Retinal pigment epithelial cell (primary cell): ENCODE results near the gene PPARG.

ENCODE experiments used
- DNase-seq: peaks from one replicate; pipeline ENCODE4 v3.0.0-alpha.2; 2010; ENCODE audit warnings: low read depth
- H3K4me3 ChIP-seq: 2 replicates; pipeline ENCODE4 v1.5.1; 2011; ENCODE audit warnings: mild to moderate bottlenecking, low read length, control low read depth, moderate library complexity
- TF ChIP-seq, protein P1 (sequence below): conservative IDR thresholded peaks from 2 replicates; pipeline ENCODE4 v1.5.1; 2011; ENCODE audit warnings: low read depth, low read length, control low read depth, inconsistent platforms

The PPARG gene

GRCh38 chr3:12321015-12321414, 32.1 kb downstream of the PPARG start:
- no peak for DNase-seq
- TF ChIP-seq, protein P1, sequence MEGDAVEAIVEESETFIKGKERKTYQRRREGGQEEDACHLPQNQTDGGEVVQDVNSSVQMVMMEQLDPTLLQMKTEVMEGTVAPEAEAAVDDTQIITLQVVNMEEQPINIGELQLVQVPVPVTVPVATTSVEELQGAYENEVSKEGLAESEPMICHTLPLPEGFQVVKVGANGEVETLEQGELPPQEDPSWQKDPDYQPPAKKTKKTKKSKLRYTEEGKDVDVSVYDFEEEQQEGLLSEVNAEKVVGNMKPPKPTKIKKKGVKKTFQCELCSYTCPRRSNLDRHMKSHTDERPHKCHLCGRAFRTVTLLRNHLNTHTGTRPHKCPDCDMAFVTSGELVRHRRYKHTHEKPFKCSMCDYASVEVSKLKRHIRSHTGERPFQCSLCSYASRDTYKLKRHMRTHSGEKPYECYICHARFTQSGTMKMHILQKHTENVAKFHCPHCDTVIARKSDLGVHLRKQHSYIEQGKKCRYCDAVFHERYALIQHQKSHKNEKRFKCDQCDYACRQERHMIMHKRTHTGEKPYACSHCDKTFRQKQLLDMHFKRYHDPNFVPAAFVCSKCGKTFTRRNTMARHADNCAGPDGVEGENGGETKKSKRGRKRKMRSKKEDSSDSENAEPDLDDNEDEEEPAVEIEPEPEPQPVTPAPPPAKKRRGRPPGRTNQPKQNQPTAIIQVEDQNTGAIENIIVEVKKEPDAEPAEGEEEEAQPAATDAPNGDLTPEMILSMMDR, result no peak
- no peak overlapping the region for H3K4me3 ChIP-seq

- H3K4me3 ChIP-seq, result no peak overlapping the region
- TF ChIP-seq, protein P1, result no peak
- no peak for DNase-seq
Observed at GRCh38 chr3:12323237-12323636, 34.4 kb downstream of the PPARG start.

- no peak for DNase-seq
- TF ChIP-seq, protein P1, result no peak
- H3K4me3 ChIP-seq, result no peak overlapping the region
Observed at GRCh38 chr3:12325586-12326515, 37.0 kb downstream of the PPARG start.

DNA sequence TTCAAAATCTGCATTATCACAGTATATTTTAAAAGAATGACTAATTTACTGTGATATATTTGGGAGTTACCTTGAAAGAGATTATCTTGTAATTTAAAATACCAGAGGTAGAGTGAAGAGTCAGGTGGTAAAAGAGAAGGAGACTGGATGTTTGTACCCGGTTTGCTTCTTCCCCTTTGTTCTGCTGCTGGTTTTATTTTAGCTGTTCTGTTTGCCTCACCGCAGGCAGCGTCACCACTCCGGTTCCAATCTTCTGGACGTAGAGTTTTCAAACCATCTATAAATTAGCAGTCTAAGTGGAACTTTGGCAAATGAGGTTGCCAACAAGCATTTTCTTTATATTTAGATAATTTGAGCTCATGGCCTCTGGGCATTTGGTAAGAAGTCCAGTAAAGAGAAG, 38.2 kb downstream of the PPARG start:
- DNase-seq, result no peak
- TF ChIP-seq, protein P1, result no peak

DNA sequence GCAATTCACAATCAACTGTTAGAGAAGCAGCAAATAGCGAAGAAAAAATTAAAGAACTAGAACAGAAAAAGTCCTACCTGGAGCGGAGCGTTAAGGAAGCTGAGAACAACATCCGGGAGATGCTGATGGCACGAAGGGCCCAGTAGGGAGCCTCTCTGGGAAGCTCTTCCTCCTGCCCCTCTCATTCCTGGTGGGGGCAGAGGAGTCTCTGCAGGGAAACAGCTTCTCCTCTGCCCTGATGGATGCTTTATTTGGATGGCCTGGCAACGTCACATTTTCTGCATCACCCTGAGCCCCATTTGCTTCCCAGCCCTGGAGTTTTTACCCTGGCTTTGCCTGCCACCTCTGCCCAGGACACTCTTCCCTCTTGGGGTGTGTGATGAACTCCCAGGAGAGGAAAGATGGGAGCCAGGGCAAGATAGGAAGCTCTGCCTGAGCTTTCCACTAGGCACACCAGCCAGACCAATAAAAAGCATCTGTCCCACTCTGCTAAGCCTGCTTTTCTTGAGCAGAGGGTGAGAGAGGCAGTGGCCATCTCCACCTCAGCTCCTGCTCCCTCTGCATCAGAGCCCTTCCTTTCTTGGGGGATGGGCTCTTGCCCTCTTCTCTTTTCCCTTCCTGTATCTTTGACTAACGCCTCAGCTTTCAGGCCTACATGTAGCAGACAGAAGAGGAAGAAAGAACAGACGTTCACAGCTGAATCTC, 39.4 kb downstream of the PPARG start:
- no peak for DNase-seq
- TF ChIP-seq, protein P1, result no peak
- no peak overlapping the region for H3K4me3 ChIP-seq

More for the DNA sequence above, 38.2 kb downstream of the PPARG start:
- no peak overlapping the region for H3K4me3 ChIP-seq

DNA sequence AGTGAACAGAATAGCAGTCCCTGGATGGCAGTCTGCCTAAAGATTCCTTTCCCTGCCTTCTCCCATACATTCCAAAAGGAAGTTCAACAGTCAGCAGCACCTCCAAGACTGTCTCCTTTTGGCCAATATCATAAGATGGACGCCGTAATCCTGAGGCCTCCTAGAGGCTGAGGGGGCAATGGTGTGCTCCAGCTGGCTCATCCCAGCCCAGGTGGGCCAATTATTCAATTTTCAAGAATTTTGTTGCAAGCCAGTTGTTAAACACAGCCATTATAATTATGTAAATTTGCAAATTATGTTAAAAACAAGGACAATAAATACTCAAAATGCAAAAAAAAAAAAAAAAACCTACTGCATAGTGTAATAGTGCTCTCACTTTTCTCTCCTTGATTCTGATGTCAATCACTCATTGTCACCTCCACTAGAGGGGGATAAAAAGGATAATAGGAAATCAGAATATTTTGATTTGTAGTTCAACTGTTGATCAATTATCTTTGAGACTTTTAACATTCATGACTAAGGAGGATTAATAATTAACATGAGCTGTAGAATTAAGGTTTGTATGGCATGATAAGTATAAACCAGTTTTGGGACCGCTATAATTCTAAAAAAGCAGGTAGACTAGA, 40.1 kb downstream of the PPARG start:
- TF ChIP-seq, protein P1, result no peak
- DNase-seq, result no peak
- H3K4me3 ChIP-seq, result no peak overlapping the region
